Activated T-helper 1 cell treated with anti-CD3 and anti-CD28 coated beads, Interleukin-12 subunit alpha, Interleukin-12 subunit beta, Interleukin-2, Interleukin-4 antibody, amounts not matched to agents 30 ng/mL and 10 ng/mL and 1 ng/mL, durations not matched to agents 14 hours and 24 hours and 36 hours (primary cell): Measurements from ENCODE around the gene DUS1L. TPM values are rescaled to one million over a fixed set of nuclear protein-coding genes. Genes with fewer than 3 reads are reported as not detected.
A peak's percentile ranks its signal among the peaks of the same experiment; 100 is the strongest.

Experiments
- DNase-seq: peaks from one replicate; pipeline ENCODE4 v3.0.0; 2021; ENCODE audit warnings: low spot score
- H3K27ac Mint-ChIP-seq: one replicate; pipeline ENCODE4 v1.8.0; 2021; ENCODE audit warnings: mild to moderate bottlenecking, mixed read lengths
- H3K27me3 Mint-ChIP-seq: one replicate; pipeline ENCODE4 v1.8.0; 2022; ENCODE audit warnings: mild to moderate bottlenecking, moderate library complexity, mixed read lengths; ENCODE audit not compliant: insufficient read depth
- H3K36me3 Mint-ChIP-seq: one replicate; pipeline ENCODE4 v1.8.0; 2021; ENCODE audit warnings: low read depth, mixed read lengths
- H3K4me1 Mint-ChIP-seq: one replicate; pipeline ENCODE4 v1.8.0; 2021; ENCODE audit warnings: low read depth, mixed read lengths
- H3K4me3 Mint-ChIP-seq: one replicate; pipeline ENCODE4 v1.8.0; 2021; ENCODE audit warnings: mild to moderate bottlenecking, moderate library complexity, mixed read lengths
- H3K9me3 Mint-ChIP-seq: one replicate; pipeline ENCODE4 v1.8.0; 2021; ENCODE audit warnings: mixed read lengths
- intact Hi-C: fragments of 100-400 bp; cut with micrococcal nuclease; formaldehyde crosslinking; loops from one replicate; pipeline ENCODE4 v1.15.1; 2024
- total RNA-seq: library from RNA; stranded (reverse); gene quantifications from 2 replicates; pipeline ENCODE4 v1.2.3, GENCODE V29; 2022

The DUS1L gene
- total RNA-seq, 1 donor from 2014 or later: 231 TPM

- H3K9me3 Mint-ChIP-seq: no peaks in the 10 kb centered on the region
- H3K4me1 Mint-ChIP-seq: no peaks in the 10 kb centered on the region
- H3K27me3 Mint-ChIP-seq: no peaks in the 10 kb centered on the region
- peaks cover 3% of the 10 kb centered on the region for H3K36me3 Mint-ChIP-seq
- H3K4me3 Mint-ChIP-seq: no peak overlapping the region
- intact Hi-C loops: no loop called here
- DNase-seq: no peak
- no peak overlapping the region for H3K27ac Mint-ChIP-seq
These were observed 8.6 kb downstream of the DUS1L start for GRCh38 chr17:82056729-82057621.

- intact Hi-C loops: no loop called here
- Mint-ChIP-seq H3K9me3 (no peaks in the 10 kb centered on the region), H3K27me3 (no peaks in the 10 kb centered on the region), H3K27ac (no peak overlapping the region), H3K36me3 (peaks cover 3% of the 10 kb centered on the region), H3K4me1 (no peaks in the 10 kb centered on the region), H3K4me3 (no peak overlapping the region)
- no peak for DNase-seq
These were observed 9.5 kb downstream of the DUS1L start for GRCh38 chr17:82055965-82056728.

- DNase-seq: no peak
- no peak overlapping the region for H3K27ac Mint-ChIP-seq
These were observed 10.3 kb downstream of the DUS1L start for GRCh38 chr17:82055023-82055964.

GRCh38 chr17:82054351-82055022 lies 11.1 kb downstream of the DUS1L start:
- H3K27me3 Mint-ChIP-seq: no peaks in the 10 kb centered on the region
- H3K4me3 Mint-ChIP-seq: no peak overlapping the region
- H3K4me1 Mint-ChIP-seq: peaks cover 8% of the 10 kb centered on the region
- no peak overlapping the region for H3K27ac Mint-ChIP-seq
- no peaks in the 10 kb centered on the region for H3K9me3 Mint-ChIP-seq
- H3K36me3 Mint-ChIP-seq: peaks cover 4% of the 10 kb centered on the region
- no peak for DNase-seq
- intact Hi-C loops: loop anchor here (5.0 kb wide), 1 partner anchor 43 kb away; the partner anchor contains the start of gene FASN

More at GRCh38 chr17:82055023-82055964, 10.3 kb downstream of the DUS1L start:
- Mint-ChIP-seq H3K27me3 (no peaks in the 10 kb centered on the region), H3K4me3 (no peak overlapping the region), H3K4me1 (peaks cover 6% of the 10 kb centered on the region), H3K9me3 (no peaks in the 10 kb centered on the region), H3K36me3 (peaks cover 3% of the 10 kb centered on the region)
- intact Hi-C loops: no loop called here

- intact Hi-C loops: loop anchor here (5.0 kb wide), 1 partner anchor 44 kb away; the partner anchor contains the start of gene FASN
- DNase-seq: no peak
- peaks cover 8% of the 10 kb centered on the region for H3K4me1 Mint-ChIP-seq
- H3K9me3 Mint-ChIP-seq: no peaks in the 10 kb centered on the region
- H3K4me3 Mint-ChIP-seq: peak overlapping the region; percentile 88
- peaks cover 4% of the 10 kb centered on the region for H3K36me3 Mint-ChIP-seq
- no peaks in the 10 kb centered on the region for H3K27me3 Mint-ChIP-seq
- no peak overlapping the region for H3K27ac Mint-ChIP-seq
These were observed 11.9 kb downstream of the DUS1L start for GRCh38 chr17:82053556-82054263.

GRCh38 chr17:82053130-82053529 lies 12.5 kb downstream of the DUS1L start:
- no peaks in the 10 kb centered on the region for H3K9me3 Mint-ChIP-seq
- intact Hi-C loops: loop anchor here (5.0 kb wide), 1 partner anchor 44 kb away; the partner anchor contains the start of gene FASN
- no peaks in the 10 kb centered on the region for H3K27me3 Mint-ChIP-seq
- peaks cover 4% of the 10 kb centered on the region for H3K36me3 Mint-ChIP-seq
- peak overlapping the region; percentile 88 for H3K4me3 Mint-ChIP-seq
- no peak for DNase-seq
- no peak overlapping the region for H3K27ac Mint-ChIP-seq
- peaks cover 8% of the 10 kb centered on the region for H3K4me1 Mint-ChIP-seq

- Mint-ChIP-seq H3K4me1 (peaks cover 9% of the 10 kb centered on the region), H3K27ac (no peak overlapping the region), H3K4me3 (peak overlapping the region; percentile 88), H3K9me3 (no peaks in the 10 kb centered on the region), H3K27me3 (no peaks in the 10 kb centered on the region), H3K36me3 (peaks cover 5% of the 10 kb centered on the region)
- DNase-seq: no peak
- intact Hi-C loops: loop anchor here (5.0 kb wide), 1 partner anchor 45 kb away; the partner anchor contains the start of gene FASN
These were observed 13.0 kb downstream of the DUS1L start for GRCh38 chr17:82052638-82053059.

GRCh38 chr17:82051776-82052637 lies 13.6 kb downstream of the DUS1L start, which contains the start of the genes GPS1 and RFNG:
TSS of gene GPS1 (plus strand) at chr17:82051898. CDS start at chr17:82051932, 34 bp downstream.
TSS of gene RFNG (minus strand) at chr17:82051811. CDS start at chr17:82051766, 45 bp downstream.
- no peaks in the 10 kb centered on the region for H3K27me3 Mint-ChIP-seq
- peaks cover 9% of the 10 kb centered on the region for H3K36me3 Mint-ChIP-seq
- H3K4me1 Mint-ChIP-seq: peaks cover 14% of the 10 kb centered on the region
- intact Hi-C loops: loop anchor here (1.0 to 5.0 kb wide), 3 partner anchors 14 to 45 kb away; partner anchors contain the start of genes DCXR and FASN
- H3K9me3 Mint-ChIP-seq: no peaks in the 10 kb centered on the region
- peak; percentile 74 for DNase-seq
- peak within 1 kb of the TSS; percentile 91 for H3K4me3 Mint-ChIP-seq
- H3K27ac Mint-ChIP-seq: peak within 1 kb of the TSS; percentile 89

GRCh38 chr17:82050761-82051641 lies 14.6 kb downstream of the DUS1L start:
- intact Hi-C loops: loop anchor here (1.0 to 5.0 kb wide), 3 partner anchors 14 to 46 kb away; partner anchors contain the start of genes DCXR and FASN

More at GRCh38 chr17:82050761-82051641, 14.6 kb downstream of the DUS1L start:
- Mint-ChIP-seq H3K36me3 (peaks cover 9% of the 10 kb centered on the region), H3K27me3 (no peaks in the 10 kb centered on the region), H3K4me3 (peak overlapping the region; percentile 91), H3K9me3 (no peaks in the 10 kb centered on the region), H3K27ac (peak overlapping the region; percentile 89), H3K4me1 (peaks cover 14% of the 10 kb centered on the region)
- no peak for DNase-seq
